Osteocyte (in vitro differentiated cells): ENCODE results near the gene PLK5. TPM values are rescaled to one million over a fixed set of nuclear protein-coding genes. Genes with fewer than 3 reads are reported as not detected.

Experiments
- DNase-seq: peaks from one replicate; pipeline ENCODE4 v3.0.0; 2021; ENCODE audit warnings: mixed read lengths; ENCODE audit not compliant: unreplicated experiment; ENCODE audit errors: extremely low spot score
- H3K27ac Mint-ChIP-seq: one replicate; pipeline ENCODE4 v1.8.0; 2021; ENCODE audit warnings: mild to moderate bottlenecking, mixed read lengths; ENCODE audit not compliant: unreplicated experiment
- H3K27me3 Mint-ChIP-seq: one replicate; pipeline ENCODE4 v1.8.0; 2021; ENCODE audit warnings: mixed read lengths; ENCODE audit not compliant: unreplicated experiment
- H3K36me3 Mint-ChIP-seq: one replicate; pipeline ENCODE4 v1.8.0; 2021; ENCODE audit warnings: mixed read lengths; ENCODE audit not compliant: unreplicated experiment
- H3K4me1 Mint-ChIP-seq: one replicate; pipeline ENCODE4 v1.8.0; 2021; ENCODE audit warnings: mixed read lengths; ENCODE audit not compliant: unreplicated experiment
- H3K4me3 Mint-ChIP-seq: one replicate; pipeline ENCODE4 v1.8.0; 2021; ENCODE audit warnings: mild to moderate bottlenecking, moderate library complexity, mixed read lengths; ENCODE audit not compliant: unreplicated experiment
- H3K9me3 Mint-ChIP-seq: one replicate; pipeline ENCODE4 v1.8.0; 2021; ENCODE audit warnings: mixed read lengths; ENCODE audit not compliant: unreplicated experiment
- CTCF ChIP-seq: fragments of 200-600 bp; sonication (generic); IDR thresholded peaks from 2 replicates; pipeline ENCODE4 v1.5.0; 2021; ENCODE audit warnings: antibody characterized with exemption, mild to moderate bottlenecking, moderate library complexity
- total RNA-seq: library from RNA; stranded (reverse); gene quantifications from 2 replicates; pipeline ENCODE4 v1.2.1, GENCODE V29; 2021

The PLK5 gene
- total RNA-seq, 1 donor from 2014 or later, result 0.54 TPM

DNA sequence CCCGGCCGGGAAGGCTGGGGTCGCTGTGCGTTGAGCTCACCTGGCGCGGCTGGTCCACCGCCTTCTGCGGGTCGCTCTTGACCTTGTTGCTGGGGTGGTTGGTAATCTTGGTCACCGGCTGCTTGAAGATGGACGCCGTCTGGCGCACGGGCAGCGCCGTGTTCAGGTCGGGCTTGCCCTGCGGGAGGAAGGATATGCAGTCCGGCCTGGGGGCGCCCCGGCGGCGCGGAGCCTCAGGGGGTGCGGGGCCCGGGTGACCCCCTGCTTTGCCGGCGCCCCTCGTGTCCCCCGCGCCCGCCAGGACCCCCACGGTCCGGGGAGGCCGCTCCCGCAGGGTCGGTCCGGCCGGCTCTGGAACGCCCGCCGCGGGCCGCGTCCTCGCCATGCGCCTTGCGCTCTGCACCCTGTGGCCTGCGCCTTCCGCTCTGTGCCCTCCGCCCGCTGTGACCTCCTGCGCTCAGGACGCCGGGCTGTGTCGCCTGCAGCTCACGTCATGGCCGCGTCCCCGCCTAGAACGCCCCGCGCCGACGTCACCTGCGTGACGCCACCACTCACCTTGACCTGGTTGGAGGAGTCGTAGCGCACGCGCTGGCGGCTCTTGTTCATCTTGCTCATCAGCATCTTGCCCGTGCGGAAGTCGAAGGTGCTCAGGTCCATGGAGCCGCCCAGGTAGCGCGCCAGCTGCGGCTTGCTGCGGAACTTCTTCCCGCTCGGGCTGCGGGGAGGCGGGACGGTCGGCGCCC, 60.8 kb downstream of the PLK5 start:
- Mint-ChIP-seq H3K4me3 (no peak overlapping the region), H3K27me3 (no peaks in the 10 kb centered on the region), H3K4me1 (peaks cover 10% of the 10 kb centered on the region), H3K36me3 (peaks cover 14% of the 10 kb centered on the region), H3K27ac (no peak overlapping the region), H3K9me3 (no peaks in the 10 kb centered on the region)
- DNase-seq, result no peak
- no peak for TF ChIP-seq CTCF

- Mint-ChIP-seq H3K4me3 (no peak overlapping the region), H3K27me3 (no peaks in the 10 kb centered on the region), H3K9me3 (no peaks in the 10 kb centered on the region), H3K36me3 (peaks cover 11% of the 10 kb centered on the region), H3K27ac (no peak overlapping the region), H3K4me1 (peaks cover 15% of the 10 kb centered on the region)
- DNase-seq, result no peak
- TF ChIP-seq CTCF, result no peak
These were observed 61.3 kb downstream of the PLK5 start for GRCh38 chr19:1585243-1585580.

Other genes with a start within 250 kb of the PLK5 start
- gene FAM174C, start 248.5 kb upstream of the PLK5 start, total RNA-seq, result 35.3 and 35.8 TPM in 2 replicates
- 3.8 and 4.2 TPM in 2 replicates for gene EFNA2, start 238.2 kb upstream of the PLK5 start, total RNA-seq
- 71.7 and 74.4 TPM in 2 replicates for gene NDUFS7, start 140.2 kb upstream of the PLK5 start, total RNA-seq
- gene GAMT, start 122.5 kb upstream of the PLK5 start, total RNA-seq, result 31.2 and 35.3 TPM in 2 replicates
- 91.0 and 101 TPM in 2 replicates for gene DAZAP1, start 116.5 kb upstream of the PLK5 start, total RNA-seq
- gene RPS15, start 85.7 kb upstream of the PLK5 start, total RNA-seq, result 932 and 969 TPM in 2 replicates
- 1.2 and 1.5 TPM in 2 replicates for gene APC2, start 74.0 kb upstream of the PLK5 start, total RNA-seq
- gene C19orf25, start 44.9 kb upstream of the PLK5 start, total RNA-seq, result 38.0 and 38.9 TPM in 2 replicates
- 3.2 and 5.7 TPM in 2 replicates for gene PCSK4, start 33.7 kb upstream of the PLK5 start, total RNA-seq
- gene REEP6, start 32.9 kb upstream of the PLK5 start, total RNA-seq, result 4.1 and 4.4 TPM in 2 replicates
- 4.4 and 6.4 TPM in 2 replicates for gene ADAMTSL5, start 11.1 kb upstream of the PLK5 start, total RNA-seq
- 65.5 and 67.5 TPM in 2 replicates for gene MEX3D, start 44.2 kb downstream of the PLK5 start, total RNA-seq
- 96.3 and 101 TPM in 2 replicates for gene MBD3, start 68.8 kb downstream of the PLK5 start, total RNA-seq
- 203 and 206 TPM in 2 replicates for gene UQCR11, start 81.4 kb downstream of the PLK5 start, total RNA-seq
- gene TCF3, start 128.5 kb downstream of the PLK5 start, total RNA-seq, result 180 and 189 TPM in 2 replicates
- gene ONECUT3, start 229.4 kb downstream of the PLK5 start, total RNA-seq, result not detected in 2 replicates